ENCODE data around the gene C10orf53. TPM values are rescaled to one million over a fixed set of nuclear protein-coding genes. Genes with fewer than 3 reads are reported as not detected.

The C10orf53 gene
- total RNA-seq (ENCODE audit: low replicate concordance) = not detected in 2 replicates
- long read RNA-seq = 0 reads

- TF ChIP-seq CTCF (conservative IDR thresholded peaks at IDR 0.05) = no peak
- Mint-ChIP-seq H3K9me3 (peaks cover 11% of the 10 kb centered on the region), H3K4me3 (peak within 1 kb of the TSS; percentile 79), H3K4me1 (ENCODE audit: unreplicated experiment) (no peaks in the 10 kb centered on the region), H3K27me3 (peaks cover 64% of the 10 kb centered on the region), H3K27ac (peak within 1 kb of the TSS; percentile 45), H3K36me3 (no peaks in the 10 kb centered on the region)
- DNase-seq (ENCODE audit: extremely low spot score, unreplicated experiment) = peak; percentile 76
These were observed at the start of gene C10orf53 for GRCh38 chr10:49679480-49679893. Gene C10orf53 (plus strand): TSS chr10:49679651. CDS start chr10:49679698, 47 bp downstream.

GRCh38 chr10:49631975-49632374, 47.5 kb upstream of the C10orf53 start:
- H3K36me3 Mint-ChIP-seq = no peaks in the 10 kb centered on the region
- no peak overlapping the region for H3K4me3 Mint-ChIP-seq
- H3K27ac Mint-ChIP-seq = no peak overlapping the region
- no peaks in the 10 kb centered on the region for H3K4me1 Mint-ChIP-seq (ENCODE audit: unreplicated experiment)
- no peaks in the 10 kb centered on the region for H3K9me3 Mint-ChIP-seq
- H3K27me3 Mint-ChIP-seq = peaks cover 28% of the 10 kb centered on the region
- DNase-seq (ENCODE audit: extremely low spot score, unreplicated experiment) = no peak
- TF ChIP-seq CTCF (conservative IDR thresholded peaks at IDR 0.05) = no peak

GRCh38 chr10:49632406-49633317, 46.8 kb upstream of the C10orf53 start:
- no peaks in the 10 kb centered on the region for H3K9me3 Mint-ChIP-seq
- H3K27ac Mint-ChIP-seq = no peak overlapping the region
- no peaks in the 10 kb centered on the region for H3K4me1 Mint-ChIP-seq (ENCODE audit: unreplicated experiment)
- TF ChIP-seq CTCF (conservative IDR thresholded peaks at IDR 0.05) = no peak
- no peaks in the 10 kb centered on the region for H3K36me3 Mint-ChIP-seq
- peaks cover 34% of the 10 kb centered on the region for H3K27me3 Mint-ChIP-seq
- no peak overlapping the region for H3K4me3 Mint-ChIP-seq
- DNase-seq (ENCODE audit: extremely low spot score, unreplicated experiment) = no peak

- no peaks in the 10 kb centered on the region for H3K36me3 Mint-ChIP-seq
- peaks cover 43% of the 10 kb centered on the region for H3K27me3 Mint-ChIP-seq
- no peaks in the 10 kb centered on the region for H3K9me3 Mint-ChIP-seq
- DNase-seq (ENCODE audit: extremely low spot score, unreplicated experiment) = no peak
- H3K4me1 Mint-ChIP-seq (ENCODE audit: unreplicated experiment) = no peaks in the 10 kb centered on the region
- no peak for TF ChIP-seq CTCF (conservative IDR thresholded peaks at IDR 0.05)
- H3K27ac Mint-ChIP-seq = no peak overlapping the region
- no peak overlapping the region for H3K4me3 Mint-ChIP-seq
These were observed 46.0 kb upstream of the C10orf53 start for GRCh38 chr10:49633327-49634068.

GRCh38 chr10:49634069-49634660, 45.3 kb upstream of the C10orf53 start:
- Mint-ChIP-seq H3K4me1 (ENCODE audit: unreplicated experiment) (no peaks in the 10 kb centered on the region), H3K27ac (no peak overlapping the region)

More at GRCh38 chr10:49634069-49634660, 45.3 kb upstream of the C10orf53 start:
- H3K4me3 Mint-ChIP-seq = no peak overlapping the region
- H3K27me3 Mint-ChIP-seq = peaks cover 47% of the 10 kb centered on the region
- no peak for TF ChIP-seq CTCF (conservative IDR thresholded peaks at IDR 0.05)
- no peaks in the 10 kb centered on the region for H3K9me3 Mint-ChIP-seq
- no peaks in the 10 kb centered on the region for H3K36me3 Mint-ChIP-seq
- DNase-seq (ENCODE audit: extremely low spot score, unreplicated experiment) = no peak
